Heart right ventricle (tissue), 16 donors: ENCODE results near the gene TOP1. TPM values are rescaled to one million over a fixed set of nuclear protein-coding genes. Genes with fewer than 3 reads are reported as not detected.

Source experiments
- ATAC-seq, 8 donors: fragments of 200-7000 bp; cut with Tn5 transposase; one replicate each; pipeline ENCODE4 v1.9.1; 2020; ENCODE audit warnings: mild to moderate bottlenecking in 8 of 8, moderate library complexity in 8 of 8, moderate number of reproducible peaks in 1 of 8
- DNase-seq, 2 donors: peaks; one replicate each; pipeline ENCODE4 v3.0.0-alpha.2; 2020
- H3K27ac ChIP-seq, 10 donors: fragments of 200-600 bp; sonication (generic) in 2 of 10; one replicate each; pipeline versions ENCODE4 v1.5.0 to v1.8.0; 2020 to 2022; ENCODE audit warnings: mild to moderate bottlenecking in 3 of 10
- H3K27me3 ChIP-seq, 7 donors: fragments of 200-600 bp; one replicate each; pipeline ENCODE4 v1.8.0; 2021 to 2022; ENCODE audit warnings: mild to moderate bottlenecking in 2 of 7
- H3K36me3 ChIP-seq, 9 donors: fragments of 200-600 bp; sonication (generic) in 1 of 9; one replicate each; pipeline versions ENCODE4 v1.5.0 to v1.8.0; 2020 to 2022; ENCODE audit warnings: mild to moderate bottlenecking in 2 of 9
- H3K4me1 ChIP-seq, 9 donors: fragments of 200-600 bp; sonication (generic) in 1 of 9; one replicate each; pipeline versions ENCODE4 v1.5.0 to v1.8.0; 2020 to 2022; ENCODE audit warnings: mild to moderate bottlenecking in 4 of 9
- H3K4me3 ChIP-seq, 10 donors: fragments of 200-600 bp; sonication (generic) in 2 of 10; one replicate each; pipeline versions ENCODE4 v1.5.0 to v1.8.0; 2020 to 2022; ENCODE audit warnings: mild to moderate bottlenecking in 7 of 10, moderate library complexity in 2 of 10
- H3K9me3 ChIP-seq, 11 donors: fragments of 200-600 bp in 10 of 11; sonication (generic) in 2 of 11; one replicate each; pipeline versions ENCODE4 v1.5.0 to v1.8.0; 2013 to 2022; ENCODE audit warnings: mild to moderate bottlenecking in 2 of 11, control low read depth in 1 of 11, moderate library complexity in 1 of 11
- CTCF ChIP-seq, 9 donors: fragments of 200-600 bp; sonication (generic) in 2 of 9; IDR thresholded peaks; one replicate each; pipeline versions ENCODE4 v1.5.0 to v1.8.0; 2021 to 2022; ENCODE audit warnings: antibody characterized with exemption in 9 of 9, mild to moderate bottlenecking in 5 of 9, moderate library complexity in 1 of 9
- WGBS, 2 donors: extraction: QIAGEN DNeasy Blood & Tissue Kit; methylation state at CpG; one replicate each; pipeline ENCODE4 v1.1.7; 2013; ENCODE audit warnings: inconsistent platforms in 1 of 2; 5-methylcytosine and 5-hydroxymethylcytosine counted together
- intact Hi-C, 10 donors: fragments of 100-400 bp; cut with DNase I; formaldehyde crosslinking; loops; one replicate each; pipeline versions ENCODE4 v1.11.1 to v1.14.2; 2022
- polyA plus RNA-seq, 2 donors: library from polyadenylated mRNA; stranded (reverse); fragments of 200-250 nt; gene quantifications; one replicate each; pipeline ENCODE4 v1.2.3, GENCODE V29; 2013
- total RNA-seq, 10 donors: library from RNA; stranded (reverse); fragmentation: NEBNext Ultra II Directional in 3 of 10; extraction: Animal tissue kit (Norgen Biotek cat#: 25700) in 3 of 10; gene quantifications; one replicate each; pipeline versions ENCODE4 v1.2.1 to v1.2.4, GENCODE V29; 2021 to 2023
- donor health status: Arrhythmogenic right ventricular cardiomyopathy.
- donor health status: ischemic (EF 13 %, LVEDD 7.1; RV severe dilation, severe dysfunction).
- donor health status: healthy with polysubstance abuse.
- donor health status: DM: no; HTN: yes; CAD: no.
- donor health status: DM: no; HTN: no; CAD: no.
- donor health status: ischemic (EF 25% LVEDD 6.9; RV normal size, moderate dysfunction).
- donor health status: ischemic (EF 25% LVEDD 5.7; RV mildly dilated, moderate dysfunction).
- donor health status: healthy.
- donor health status: DM: yes; HTN: yes; CAD: no.
- donor health status: Ischemic cardiomyopathy.
- donor health status: ischemic (EF 35%, LVEDD 5.7; RV mildly dilated, moderate dysfunction).
- donor health status: nonischemic (EF 11% LVEDD 7.7; RV severe dilation, severe dysfunction).
- donor health status: DM: yes; HTN: yes; CAD: no.
- donor health status: PGD.
- donor health status: ischemic (EF 29% LVEDD 5.4; RV normal size, mild dysfunction).
- donor health status: nonischemic (EF 23%, LVEDD 6.1; RV moderate dilation, normal function).

TOP1 gene
- total and polyA plus RNA-seq, 12 donors: 13.5 to 28.3 (median 23.1) TPM

- no peak for ATAC-seq
Observed at GRCh38 chr20:41017448-41018042, 11.1 kb upstream of the TOP1 start.

GRCh38 chr20:41018153-41018552 lies 10.5 kb upstream of the TOP1 start:
- WGBS, 2 donors: 88 to 96% methylated on average over 2 of the region's 2 CpGs
- H3K9me3 ChIP-seq: no peaks in the 10 kb centered on the region
- DNase-seq (no peak), ATAC-seq (no peak)
- no peak overlapping the region for H3K4me3 ChIP-seq
- no peaks in the 10 kb centered on the region for H3K36me3 ChIP-seq
- no peak overlapping the region for H3K27ac ChIP-seq
- H3K27me3 ChIP-seq: no peaks in the 10 kb centered on the region
- no peak for TF ChIP-seq CTCF (IDR thresholded peaks at IDR 0.05)
- intact Hi-C loops: no loop called here
- H3K4me1 ChIP-seq: peaks cover 0 to 3% (median 0%) of the 10 kb centered on the region in 9 donors

More at GRCh38 chr20:41017448-41018042, 11.1 kb upstream of the TOP1 start:
- intact Hi-C loops: no loop called here
- Histone ChIP-seq H3K27ac (no peak overlapping the region), H3K36me3 (no peaks in the 10 kb centered on the region), H3K4me1 (peaks cover 0 to 9% (median 2%) of the 10 kb centered on the region in 9 donors), H3K27me3 (no peaks in the 10 kb centered on the region), H3K4me3 (no peak overlapping the region), H3K9me3 (no peaks in the 10 kb centered on the region)
- no peak for DNase-seq
- no peak for TF ChIP-seq CTCF (IDR thresholded peaks at IDR 0.05)
- 64 to 74% methylated on average over 3 of the region's 3 CpGs for WGBS, 2 donors

GRCh38 chr20:41023549-41023948 lies 5.1 kb upstream of the TOP1 start:
- intact Hi-C loops: loop anchor here in 1 of 10 donors (10.0 kb wide), 1 partner anchor 51 kb away; no protein-coding TSS in a partner anchor
- ATAC-seq (no peak), DNase-seq (no peak)
- no peaks in the 10 kb centered on the region for H3K36me3 ChIP-seq
- 61 to 73% methylated on average over 3 of the region's 3 CpGs for WGBS, 2 donors
- H3K4me1 ChIP-seq: peaks cover 0 to 8% (median 5%) of the 10 kb centered on the region in 9 donors
- no peak overlapping the region for H3K27ac ChIP-seq
- TF ChIP-seq CTCF (IDR thresholded peaks at IDR 0.05): no peak
- no peak overlapping the region for H3K4me3 ChIP-seq
- H3K27me3 ChIP-seq: no peaks in the 10 kb centered on the region
- H3K9me3 ChIP-seq: no peaks in the 10 kb centered on the region

GRCh38 chr20:41027366-41027765 lies 1.3 kb upstream of the TOP1 start:
- Histone ChIP-seq H3K36me3 (peaks cover 0 to 11% (median 0%) of the 10 kb centered on the region in 9 donors), H3K4me1 (peaks cover 6 to 39% (median 31%) of the 10 kb centered on the region in 9 donors), H3K4me3 (no peak overlapping the region), H3K9me3 (no peaks in the 10 kb centered on the region), H3K27me3 (no peaks in the 10 kb centered on the region), H3K27ac (peak overlapping the region in 1 of 10 donors; percentile 100)
- intact Hi-C loops: loop anchor here in 2 of 10 donors (5.0 to 10.0 kb wide), 2 partner anchors 47 to 50 kb away; no protein-coding TSS in a partner anchor
- ATAC-seq (no peak), DNase-seq (no peak)
- no peak for TF ChIP-seq CTCF (IDR thresholded peaks at IDR 0.05)
- 89 to 94% methylated on average over 8 of the region's 8 CpGs for WGBS, 2 donors
